Stomach (tissue), 4 donors: Measurements from ENCODE around the gene PLEKHG5.

Experiments
- CTCF ChIP-seq, 7 experiments: fragments of 450-650 bp in 4 of 7; fragments of 200-600 bp in 3 of 7; sonication (generic) in 3 of 7; IDR thresholded peaks; one replicate each; pipeline ENCODE4 v1.5.1; 2016 to 2019; ENCODE audit warnings: antibody characterized with exemption in 7 of 7, control low read depth in 2 of 7, mild to moderate bottlenecking in 1 of 7
- POLR2A ChIP-seq, 4 donors: fragments of 450-650 bp; IDR thresholded peaks; one replicate each; pipeline ENCODE4 v1.6.1; 2016; ENCODE audit warnings: antibody characterized with exemption in 4 of 4, control low read depth in 2 of 4, mild to moderate bottlenecking in 1 of 4, moderate library complexity in 1 of 4

DNA sequence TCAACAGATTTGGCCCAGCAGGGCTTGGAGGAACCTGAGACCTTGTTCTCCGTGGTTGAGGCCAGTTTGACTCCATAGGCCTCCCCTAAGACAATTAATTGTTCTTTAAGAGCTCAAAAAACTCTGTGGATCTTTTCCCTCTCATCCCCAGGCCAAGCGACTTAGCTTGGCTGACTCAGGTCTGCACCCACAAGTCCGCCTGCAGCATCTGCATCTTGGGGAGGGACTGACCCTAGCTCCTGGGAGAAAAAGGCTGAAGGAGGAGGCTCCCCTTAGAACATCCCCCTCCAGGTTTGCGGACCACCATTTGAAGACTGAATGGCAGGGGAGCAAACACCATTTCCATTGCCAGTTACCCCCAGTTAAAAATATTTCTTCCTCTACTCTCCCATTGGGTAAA is 70.2 kb downstream of the PLEKHG5 start:
- TF ChIP-seq CTCF (IDR thresholded peaks at IDR 0.05) (no peak), POLR2A (IDR thresholded peaks at IDR 0.05) (no peak)
